ENCODE data around the gene FASLG. TPM values are rescaled to one million over a fixed set of nuclear protein-coding genes. Genes with fewer than 3 reads are reported as not detected.

The FASLG gene
- total RNA-seq, 2 experiments from 2014 or later = 6.2 to 6.5 TPM

GRCh38 chr1:172629170-172629569 lies 29.7 kb upstream of the FASLG start:
- peaks cover 14% of the 10 kb centered on the region for H3K36me3 Mint-ChIP-seq (ENCODE audit: low read depth)
- DNase-seq (no peak), ATAC-seq (no peak)
- POLR2A ChIA-PET = no interaction called here
- H3K27me3 Mint-ChIP-seq (ENCODE audit: low read depth) = peaks cover 6% of the 10 kb centered on the region
- H3K27ac Mint-ChIP-seq = peak overlapping the region; percentile 2
- CTCF ChIA-PET = interaction anchor here (0.7 to 4.1 kb wide), 6 partner anchors 10 to 98 kb away, joined by 3 to 22 read pairs (median 4); no protein-coding TSS in a partner anchor
- H3K9me3 Mint-ChIP-seq (ENCODE audit: insufficient read depth) = no peaks in the 10 kb centered on the region
- no peak overlapping the region for H3K4me3 Mint-ChIP-seq
- H3K4me1 Mint-ChIP-seq (ENCODE audit: low read depth) = peaks cover 51% of the 10 kb centered on the region

GRCh38 chr1:172629638-172630037 lies 29.3 kb upstream of the FASLG start:
- H3K4me3 Mint-ChIP-seq = no peak overlapping the region
- DNase-seq (no peak), ATAC-seq (peak; percentile 18)
- H3K9me3 Mint-ChIP-seq (ENCODE audit: insufficient read depth) = no peaks in the 10 kb centered on the region
- CTCF ChIA-PET = interaction anchor here (0.6 to 4.1 kb wide), 7 partner anchors 9 to 98 kb away, joined by 3 to 22 read pairs (median 3); no protein-coding TSS in a partner anchor
- peaks cover 6% of the 10 kb centered on the region for H3K27me3 Mint-ChIP-seq (ENCODE audit: low read depth)
- no peak overlapping the region for H3K27ac Mint-ChIP-seq
- peaks cover 51% of the 10 kb centered on the region for H3K4me1 Mint-ChIP-seq (ENCODE audit: low read depth)
- H3K36me3 Mint-ChIP-seq (ENCODE audit: low read depth) = peaks cover 14% of the 10 kb centered on the region
- POLR2A ChIA-PET = no interaction called here

- H3K4me1 Mint-ChIP-seq (ENCODE audit: low read depth) = peaks cover 51% of the 10 kb centered on the region
These were observed 28.7 kb upstream of the FASLG start for GRCh38 chr1:172630056-172630818.

GRCh38 chr1:172630868-172631267 lies 28.0 kb upstream of the FASLG start:
- no peak for DNase-seq
- Mint-ChIP-seq H3K9me3 (ENCODE audit: insufficient read depth) (no peaks in the 10 kb centered on the region), H3K36me3 (ENCODE audit: low read depth) (peaks cover 14% of the 10 kb centered on the region), H3K27me3 (ENCODE audit: low read depth) (peaks cover 4% of the 10 kb centered on the region), H3K27ac (no peak overlapping the region), H3K4me1 (ENCODE audit: low read depth) (peaks cover 51% of the 10 kb centered on the region), H3K4me3 (no peak overlapping the region)
- ChIA-PET CTCF (interaction anchor here (2.6 to 4.1 kb wide), 2 partner anchors 8 to 14 kb away, joined by 10 to 22 read pairs; no protein-coding TSS in a partner anchor), POLR2A (no interaction called here)
- ATAC-seq = no peak

More at GRCh38 chr1:172630056-172630818, 28.7 kb upstream of the FASLG start:
- ChIA-PET POLR2A (no interaction called here), CTCF (interaction anchor here (0.6 to 4.1 kb wide), 6 partner anchors 9 to 95 kb away, joined by 3 to 22 read pairs (median 4); no protein-coding TSS in a partner anchor)
- Mint-ChIP-seq H3K27me3 (ENCODE audit: low read depth) (peaks cover 6% of the 10 kb centered on the region), H3K9me3 (ENCODE audit: insufficient read depth) (no peaks in the 10 kb centered on the region), H3K36me3 (ENCODE audit: low read depth) (peaks cover 14% of the 10 kb centered on the region), H3K4me3 (no peak overlapping the region), H3K27ac (no peak overlapping the region)
- ATAC-seq (no peak), DNase-seq (no peak)

GRCh38 chr1:172637522-172637921 lies 21.4 kb upstream of the FASLG start:
- no peak for DNase-seq
- Mint-ChIP-seq H3K4me1 (ENCODE audit: low read depth) (peaks cover 58% of the 10 kb centered on the region), H3K4me3 (no peak overlapping the region), H3K36me3 (ENCODE audit: low read depth) (peaks cover 13% of the 10 kb centered on the region), H3K27me3 (ENCODE audit: low read depth) (no peaks in the 10 kb centered on the region), H3K9me3 (ENCODE audit: insufficient read depth) (peaks cover 8% of the 10 kb centered on the region), H3K27ac (peak overlapping the region; percentile 46)
- CTCF ChIA-PET = interaction anchor here (1.4 to 4.0 kb wide), 6 partner anchors 8 to 89 kb away, joined by 3 to 24 read pairs (median 8); no protein-coding TSS in a partner anchor
- no peak for ATAC-seq
- POLR2A ChIA-PET = no interaction called here

DNA sequence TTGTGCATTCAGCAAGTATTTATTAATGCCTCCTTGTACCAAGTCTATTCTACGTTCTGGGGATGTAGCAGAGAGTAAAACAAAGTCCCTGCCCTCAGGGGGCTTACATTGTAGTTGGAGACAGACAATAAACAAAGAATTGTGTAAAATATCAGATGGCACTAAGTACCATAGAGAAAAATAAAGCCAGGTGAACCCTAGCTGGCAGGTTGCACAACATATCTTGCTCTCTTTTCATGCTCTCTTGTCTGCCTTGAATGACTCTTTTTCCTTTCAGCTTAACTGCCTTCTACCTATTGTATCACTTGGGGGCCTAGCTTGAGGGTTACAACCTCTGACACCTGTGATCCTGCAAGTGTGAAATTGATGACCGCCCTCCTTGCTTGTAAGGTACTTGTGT lies 20.7 kb upstream of the FASLG start:
- Mint-ChIP-seq H3K27me3 (ENCODE audit: low read depth) (no peaks in the 10 kb centered on the region), H3K4me1 (ENCODE audit: low read depth) (peaks cover 65% of the 10 kb centered on the region), H3K4me3 (peak overlapping the region; percentile 69), H3K27ac (peak overlapping the region; percentile 95), H3K9me3 (ENCODE audit: insufficient read depth) (peaks cover 8% of the 10 kb centered on the region), H3K36me3 (ENCODE audit: low read depth) (peaks cover 13% of the 10 kb centered on the region)
- POLR2A ChIA-PET = no interaction called here
- CTCF ChIA-PET = interaction anchor here (1.0 to 4.0 kb wide), 7 partner anchors 9 to 88 kb away, joined by 3 to 24 read pairs (median 8); no protein-coding TSS in a partner anchor
- DNase-seq (no peak), ATAC-seq (no peak)

DNA sequence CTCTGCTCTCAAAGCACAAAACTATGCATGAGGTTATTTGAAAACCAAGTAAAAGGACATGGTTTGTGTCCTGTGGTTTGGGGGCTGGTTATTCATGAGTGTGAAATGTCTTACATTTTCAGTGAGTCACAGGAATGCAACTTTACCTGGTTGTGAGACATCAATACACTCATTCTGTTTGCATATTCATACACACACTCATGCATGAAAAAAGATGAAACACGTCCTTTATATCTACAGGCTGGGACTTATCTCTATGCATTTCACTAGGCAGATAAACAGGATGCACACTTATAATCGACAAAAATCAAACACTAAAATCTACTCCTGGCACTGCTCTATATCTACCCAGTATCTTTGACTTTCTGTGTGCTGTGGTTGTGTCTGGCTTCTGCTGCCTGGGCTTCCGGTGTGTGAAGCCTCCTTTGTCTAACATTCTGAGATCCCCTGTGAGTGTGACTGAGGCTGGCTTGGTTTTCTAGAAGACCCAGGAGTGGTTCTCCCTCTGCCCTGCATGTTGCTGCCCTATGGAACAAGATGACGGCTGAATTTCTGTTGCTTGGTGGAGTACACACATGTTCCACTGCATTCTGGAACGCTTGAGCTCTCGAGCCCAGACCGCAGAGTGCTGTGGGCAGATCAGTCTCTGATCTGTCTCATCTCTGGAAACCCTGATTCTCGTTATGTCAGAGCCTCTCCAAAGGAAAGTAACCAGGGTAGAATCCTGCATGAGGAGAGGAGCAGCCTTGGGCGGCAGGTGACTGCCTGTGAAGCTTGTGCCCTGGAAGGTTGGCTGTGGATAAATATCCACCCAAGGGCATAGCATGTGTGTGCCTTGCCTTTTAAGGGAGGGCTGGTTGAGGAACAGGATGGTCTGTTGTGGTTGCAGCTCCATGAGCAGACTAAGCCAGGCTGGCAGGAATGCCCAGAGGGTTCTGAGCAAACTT lies 19.7 kb upstream of the FASLG start:
- peaks cover 74% of the 10 kb centered on the region for H3K4me1 Mint-ChIP-seq (ENCODE audit: low read depth)
- peak overlapping the region; percentile 69 for H3K4me3 Mint-ChIP-seq
- H3K27ac Mint-ChIP-seq = peak overlapping the region; percentile 95
- ChIA-PET POLR2A (interaction anchor here (0.6 to 2.0 kb wide), 4 partner anchors 15 to 106 kb away, joined by 3 to 5 read pairs (median 4); partner anchors contain the start of genes FASLG and SUCO), CTCF (interaction anchor here (0.9 to 4.0 kb wide), 17 partner anchors 10 to 90 kb away, joined by 3 to 24 read pairs (median 5); partner anchors contain the start of gene FASLG)
- no peaks in the 10 kb centered on the region for H3K27me3 Mint-ChIP-seq (ENCODE audit: low read depth)
- ATAC-seq (peak; percentile 81), DNase-seq (peak; percentile 87)
- peaks cover 8% of the 10 kb centered on the region for H3K9me3 Mint-ChIP-seq (ENCODE audit: insufficient read depth)
- H3K36me3 Mint-ChIP-seq (ENCODE audit: low read depth) = peaks cover 13% of the 10 kb centered on the region

DNA sequence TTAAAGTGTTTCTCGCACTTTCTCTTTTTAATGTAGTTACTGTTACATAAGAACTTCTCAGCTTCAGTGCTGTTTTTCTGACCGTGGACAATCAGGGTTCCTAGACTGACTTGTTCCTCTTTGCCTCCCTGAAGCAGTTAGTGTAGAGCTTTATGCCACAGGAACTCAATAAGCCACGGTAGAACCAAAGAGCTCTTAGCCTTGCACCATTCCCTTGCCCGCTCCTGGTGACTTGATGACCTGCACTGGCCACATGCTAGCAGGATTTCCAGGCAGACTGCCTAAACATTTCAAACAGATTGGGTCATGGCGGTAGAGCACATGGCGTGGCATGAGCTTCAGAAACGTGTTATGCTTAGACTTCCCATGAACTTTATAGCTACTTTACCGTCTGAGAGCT lies 18.8 kb upstream of the FASLG start:
- Mint-ChIP-seq H3K27ac (peak overlapping the region; percentile 95), H3K4me1 (ENCODE audit: low read depth) (peaks cover 84% of the 10 kb centered on the region), H3K4me3 (peak overlapping the region; percentile 69), H3K27me3 (ENCODE audit: low read depth) (no peaks in the 10 kb centered on the region), H3K36me3 (ENCODE audit: low read depth) (peaks cover 14% of the 10 kb centered on the region), H3K9me3 (ENCODE audit: insufficient read depth) (peaks cover 8% of the 10 kb centered on the region)
- CTCF ChIA-PET = interaction anchor here (0.9 to 4.0 kb wide), 14 partner anchors 10 to 89 kb away, joined by 3 to 24 read pairs (median 4); partner anchors contain the start of gene FASLG
- DNase-seq = no peak
- POLR2A ChIA-PET = interaction anchor here (1.0 to 2.0 kb wide), 3 partner anchors 14 to 60 kb away, joined by 3 to 5 read pairs (median 4); partner anchors contain the start of gene FASLG
- ATAC-seq = no peak

DNA sequence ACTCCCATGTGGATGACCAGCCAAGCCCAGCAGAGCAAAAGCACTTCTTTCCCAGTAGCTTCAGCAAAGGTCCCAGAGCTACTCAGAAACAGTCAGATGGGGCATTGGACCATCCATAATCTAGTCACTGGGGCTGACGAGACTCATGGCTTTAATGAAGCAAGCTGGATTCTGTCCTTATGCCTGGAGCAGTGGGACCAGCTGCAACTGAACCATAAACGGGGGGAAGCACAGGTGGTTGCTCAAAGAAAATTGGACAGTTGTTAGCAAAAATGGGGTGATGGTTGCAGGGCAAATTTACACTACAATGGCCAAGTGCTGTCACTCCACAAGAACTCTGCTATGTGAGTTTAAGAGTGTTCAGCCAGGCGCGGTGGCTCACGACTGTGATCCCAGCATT lies 17.4 kb upstream of the FASLG start:
- Mint-ChIP-seq H3K9me3 (ENCODE audit: insufficient read depth) (peaks cover 6% of the 10 kb centered on the region), H3K36me3 (ENCODE audit: low read depth) (peaks cover 18% of the 10 kb centered on the region), H3K4me1 (ENCODE audit: low read depth) (peaks cover 97% of the 10 kb centered on the region), H3K27ac (peak overlapping the region; percentile 27), H3K4me3 (no peak overlapping the region), H3K27me3 (ENCODE audit: low read depth) (no peaks in the 10 kb centered on the region)
- POLR2A ChIA-PET = interaction anchor here (1.1 to 1.6 kb wide), 2 partner anchors 19 to 34 kb away, joined by 3 read pairs; no protein-coding TSS in a partner anchor
- DNase-seq (no peak), ATAC-seq (no peak)
- CTCF ChIA-PET = interaction anchor here (1.4 to 3.2 kb wide), 4 partner anchors 18 to 78 kb away, joined by 4 to 13 read pairs (median 10); partner anchors contain the start of gene FASLG

DNA sequence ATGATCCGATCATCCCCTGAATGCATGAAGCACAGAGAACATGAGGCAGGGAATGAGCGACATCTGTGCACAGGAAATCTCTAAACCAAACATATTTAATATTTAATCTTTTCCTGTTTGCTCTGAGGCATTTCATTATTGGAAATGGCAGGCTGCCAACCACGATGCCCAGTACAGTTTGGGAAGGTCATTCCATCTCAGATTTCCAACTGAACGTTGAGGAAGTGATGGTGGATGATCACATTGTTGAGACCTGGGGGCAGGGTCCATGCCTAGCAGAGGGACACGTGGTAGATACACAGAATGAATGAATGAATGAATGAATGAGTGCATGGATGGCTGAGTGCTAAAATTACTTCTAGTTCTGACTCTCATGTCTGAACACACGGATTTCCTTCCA lies 15.9 kb upstream of the FASLG start:
- H3K4me3 Mint-ChIP-seq = peak overlapping the region; percentile 62
- peaks cover 11% of the 10 kb centered on the region for H3K36me3 Mint-ChIP-seq (ENCODE audit: low read depth)
- ATAC-seq (no peak), DNase-seq (no peak)
- ChIA-PET CTCF (interaction anchor here (1.4 to 2.8 kb wide), 4 partner anchors 25 to 77 kb away, joined by 3 to 11 read pairs (median 4); no protein-coding TSS in a partner anchor), POLR2A (interaction anchor here (1.0 to 1.6 kb wide), 5 partner anchors 15 to 110 kb away, joined by 3 to 5 read pairs (median 3); partner anchors contain the start of genes FASLG and SUCO)
- H3K9me3 Mint-ChIP-seq (ENCODE audit: insufficient read depth) = no peaks in the 10 kb centered on the region
- H3K27me3 Mint-ChIP-seq (ENCODE audit: low read depth) = no peaks in the 10 kb centered on the region
- H3K27ac Mint-ChIP-seq = peak overlapping the region; percentile 85
- H3K4me1 Mint-ChIP-seq (ENCODE audit: low read depth) = peaks cover 98% of the 10 kb centered on the region

GRCh38 chr1:172646653-172647052 lies 12.2 kb upstream of the FASLG start:
- Mint-ChIP-seq H3K36me3 (ENCODE audit: low read depth) (peaks cover 19% of the 10 kb centered on the region), H3K4me3 (no peak overlapping the region), H3K4me1 (ENCODE audit: low read depth) (peaks cover 73% of the 10 kb centered on the region), H3K27ac (peak overlapping the region; percentile 87), H3K9me3 (ENCODE audit: insufficient read depth) (no peaks in the 10 kb centered on the region), H3K27me3 (ENCODE audit: low read depth) (no peaks in the 10 kb centered on the region)
- ATAC-seq = peak; percentile 2
- ChIA-PET CTCF (interaction anchor here (0.8 to 1.2 kb wide), 4 partner anchors 37 to 107 kb away, joined by 3 to 5 read pairs (median 4); no protein-coding TSS in a partner anchor), POLR2A (interaction anchor here (1.2 kb wide), 1 partner anchor 14 kb away, joined by 6 read pairs; no protein-coding TSS in a partner anchor)
- no peak for DNase-seq

All from activated CD8-positive, alpha-beta T cell treated with anti-CD3 and anti-CD28 coated beads, Interleukin-2, amount 10 ng/mL, durations not matched to agents 7 days and 5 days (primary cell).